GM12874 (cell line): Measurements from ENCODE around the gene SLC25A33.

ENCODE experiments used
- TF ChIP-seq, protein P1 (sequence below): IDR thresholded peaks from 2 replicates; pipeline ENCODE4 v1.5.1; 2011; ENCODE audit warnings: low read depth, mild to moderate bottlenecking, control low read depth, low read length, moderate library complexity; ENCODE audit not compliant: insufficient read depth

Gene SLC25A33

DNA sequence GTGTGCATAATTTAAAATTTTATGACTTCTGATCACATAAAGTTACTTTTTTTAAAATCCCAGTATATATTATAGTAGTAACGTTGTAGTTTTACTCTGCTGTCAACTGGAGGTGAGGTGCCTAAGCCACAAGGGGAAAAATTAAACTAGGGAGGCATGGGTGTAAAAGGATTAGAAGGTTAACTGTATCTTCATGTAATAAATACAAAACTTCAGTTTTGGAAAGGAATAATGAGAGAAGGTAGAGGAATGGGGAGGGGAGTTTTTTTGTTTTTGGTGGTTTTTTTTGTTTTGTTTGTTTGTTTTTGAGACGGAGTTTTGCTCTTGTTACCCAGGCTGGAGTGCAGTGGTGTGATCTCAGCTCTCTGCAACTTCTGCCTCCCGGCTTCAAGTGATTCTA is 5.7 kb downstream of the SLC25A33 start:
- TF ChIP-seq, protein P1, sequence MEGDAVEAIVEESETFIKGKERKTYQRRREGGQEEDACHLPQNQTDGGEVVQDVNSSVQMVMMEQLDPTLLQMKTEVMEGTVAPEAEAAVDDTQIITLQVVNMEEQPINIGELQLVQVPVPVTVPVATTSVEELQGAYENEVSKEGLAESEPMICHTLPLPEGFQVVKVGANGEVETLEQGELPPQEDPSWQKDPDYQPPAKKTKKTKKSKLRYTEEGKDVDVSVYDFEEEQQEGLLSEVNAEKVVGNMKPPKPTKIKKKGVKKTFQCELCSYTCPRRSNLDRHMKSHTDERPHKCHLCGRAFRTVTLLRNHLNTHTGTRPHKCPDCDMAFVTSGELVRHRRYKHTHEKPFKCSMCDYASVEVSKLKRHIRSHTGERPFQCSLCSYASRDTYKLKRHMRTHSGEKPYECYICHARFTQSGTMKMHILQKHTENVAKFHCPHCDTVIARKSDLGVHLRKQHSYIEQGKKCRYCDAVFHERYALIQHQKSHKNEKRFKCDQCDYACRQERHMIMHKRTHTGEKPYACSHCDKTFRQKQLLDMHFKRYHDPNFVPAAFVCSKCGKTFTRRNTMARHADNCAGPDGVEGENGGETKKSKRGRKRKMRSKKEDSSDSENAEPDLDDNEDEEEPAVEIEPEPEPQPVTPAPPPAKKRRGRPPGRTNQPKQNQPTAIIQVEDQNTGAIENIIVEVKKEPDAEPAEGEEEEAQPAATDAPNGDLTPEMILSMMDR, result no peak

DNA sequence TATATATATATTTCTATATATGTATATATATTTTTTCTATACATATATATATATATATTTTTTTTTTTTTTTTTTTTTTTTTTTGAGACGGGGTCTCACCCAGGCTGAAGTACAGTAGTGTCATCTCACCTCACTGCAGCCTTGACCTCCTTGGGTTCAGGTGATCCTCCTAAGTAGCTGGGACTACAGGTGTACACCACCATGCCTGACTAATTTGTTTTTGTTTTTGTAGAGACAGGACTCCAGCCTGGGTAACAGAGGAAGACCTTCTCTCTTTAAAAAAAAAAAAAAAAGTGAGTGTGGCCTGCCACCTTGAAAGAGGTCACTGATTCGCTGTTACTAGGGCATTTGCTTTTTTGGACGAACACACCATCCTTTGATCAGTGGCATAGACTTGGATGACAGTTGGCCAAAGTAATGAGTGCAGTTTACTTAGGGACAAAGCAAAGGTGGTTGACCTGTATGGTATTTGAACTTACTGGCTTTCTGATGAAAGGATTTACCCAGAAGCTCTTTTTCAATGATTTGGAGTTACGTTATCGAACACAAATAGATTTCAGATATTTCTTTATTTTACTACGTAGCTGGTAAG is 10.8 kb downstream of the SLC25A33 start:
- TF ChIP-seq, protein P1, result no peak

GRCh38 chr1:9551984-9552383 is 12.7 kb downstream of the SLC25A33 start:
- TF ChIP-seq, protein P1, result no peak

DNA sequence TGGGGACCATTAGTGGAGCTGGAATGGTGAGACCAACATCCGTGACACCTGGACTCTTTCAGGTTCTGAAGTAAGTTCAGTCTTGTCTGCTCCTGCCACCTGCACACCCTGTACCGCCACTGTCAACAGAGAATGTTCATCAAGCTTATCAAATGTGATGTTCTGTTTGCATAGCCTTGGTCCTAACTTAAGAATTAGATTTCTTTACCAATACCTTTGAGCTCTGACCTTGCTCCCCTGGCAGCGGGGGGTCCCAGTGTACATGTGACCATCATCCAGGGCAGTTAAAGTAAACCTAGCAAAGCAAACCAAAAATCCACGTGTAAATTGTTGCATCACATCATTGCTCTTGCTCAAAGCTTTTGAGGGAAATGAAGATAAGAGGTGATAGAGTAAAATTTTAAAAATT is 14.5 kb downstream of the SLC25A33 start:
- TF ChIP-seq, protein P1, result no peak

DNA sequence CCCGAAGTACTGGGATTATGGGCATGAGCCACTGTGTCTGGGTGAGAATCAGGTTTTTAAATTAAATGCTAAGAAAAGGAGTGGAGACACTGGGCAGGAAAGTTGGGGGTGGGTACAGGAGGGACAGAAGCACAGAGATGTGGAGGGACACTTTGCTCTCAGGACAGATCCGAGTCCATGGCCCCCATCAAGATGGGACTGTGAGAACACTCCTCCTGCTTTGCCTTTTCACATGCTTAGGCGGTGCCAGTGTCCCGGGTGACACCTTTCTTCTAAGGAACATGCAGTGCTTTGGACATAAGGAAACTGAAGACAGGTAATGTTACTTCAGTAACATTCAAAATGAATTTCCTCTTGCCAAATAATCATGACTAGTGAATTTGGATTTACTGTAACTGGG is 16.7 kb downstream of the SLC25A33 start:
- TF ChIP-seq, protein P1, result no peak

GRCh38 chr1:9557624-9558023 is 18.4 kb downstream of the SLC25A33 start:
- TF ChIP-seq, protein P1, result no peak

GRCh38 chr1:9558271-9558945 is 19.1 kb downstream of the SLC25A33 start:
- TF ChIP-seq, protein P1, result no peak
